NCI-H1048 (cell line): ENCODE results near the gene CMTM8.

Experiments
- DNase-seq: peaks from one replicate; lab custom pipeline; 2025; lab: John Stamatoyannopoulos, UW

Gene CMTM8

DNA sequence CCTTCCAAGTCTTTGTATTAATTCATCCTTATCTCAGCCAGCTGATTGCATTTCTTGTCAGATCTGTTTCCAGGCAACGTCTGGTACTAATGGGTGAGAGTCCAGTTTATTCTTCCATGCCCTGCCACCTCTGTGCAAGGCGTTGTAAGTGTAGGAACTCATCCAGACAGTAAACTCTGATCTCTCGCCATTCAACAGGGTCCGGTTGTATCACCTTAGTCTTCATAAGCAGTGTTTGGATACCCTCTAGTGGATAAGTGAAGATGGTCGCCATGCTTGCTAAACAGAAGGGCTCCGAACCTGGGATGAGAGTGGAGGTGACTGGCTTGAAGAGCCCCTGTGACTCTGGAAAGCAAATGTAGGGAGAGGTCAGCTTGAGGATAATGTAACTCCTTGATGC lies 101.6 kb downstream of the CMTM8 start:
- no peak for DNase-seq

DNA sequence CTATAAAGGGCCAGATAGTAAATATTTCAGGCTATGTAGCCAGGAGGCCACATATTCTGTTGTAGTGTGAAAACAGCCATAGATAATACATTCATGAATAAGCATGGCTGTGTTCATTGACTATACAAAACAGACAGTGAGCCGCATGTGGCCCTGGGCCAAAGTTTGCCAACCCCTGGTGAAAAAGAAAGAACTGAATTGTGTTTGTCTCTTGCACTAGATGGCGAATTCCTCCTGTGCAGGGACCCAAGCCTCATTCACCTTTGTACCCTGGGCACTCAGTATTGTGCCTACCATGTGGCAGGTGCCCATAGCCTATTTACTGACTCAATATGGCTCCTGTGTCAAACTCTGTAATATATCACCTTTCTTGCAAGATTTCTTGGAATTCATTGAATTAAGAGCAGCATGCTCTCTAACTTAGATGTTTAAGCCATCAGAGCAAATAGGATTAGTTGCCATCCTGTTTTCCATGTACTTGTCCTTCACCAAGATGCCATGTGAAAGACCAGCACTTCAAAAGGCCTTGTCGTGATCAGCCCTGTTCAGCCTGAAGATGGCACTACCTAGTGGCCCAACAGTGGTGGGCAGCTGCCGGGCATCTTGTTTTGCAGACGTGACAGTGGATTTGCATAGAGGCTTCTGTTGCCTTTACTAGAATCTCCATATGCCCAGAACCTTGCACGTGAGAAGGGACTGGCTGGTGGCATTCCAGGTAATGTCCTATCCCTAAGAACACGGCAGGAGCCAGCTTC lies 102.3 kb downstream of the CMTM8 start:
- no peak for DNase-seq

DNA sequence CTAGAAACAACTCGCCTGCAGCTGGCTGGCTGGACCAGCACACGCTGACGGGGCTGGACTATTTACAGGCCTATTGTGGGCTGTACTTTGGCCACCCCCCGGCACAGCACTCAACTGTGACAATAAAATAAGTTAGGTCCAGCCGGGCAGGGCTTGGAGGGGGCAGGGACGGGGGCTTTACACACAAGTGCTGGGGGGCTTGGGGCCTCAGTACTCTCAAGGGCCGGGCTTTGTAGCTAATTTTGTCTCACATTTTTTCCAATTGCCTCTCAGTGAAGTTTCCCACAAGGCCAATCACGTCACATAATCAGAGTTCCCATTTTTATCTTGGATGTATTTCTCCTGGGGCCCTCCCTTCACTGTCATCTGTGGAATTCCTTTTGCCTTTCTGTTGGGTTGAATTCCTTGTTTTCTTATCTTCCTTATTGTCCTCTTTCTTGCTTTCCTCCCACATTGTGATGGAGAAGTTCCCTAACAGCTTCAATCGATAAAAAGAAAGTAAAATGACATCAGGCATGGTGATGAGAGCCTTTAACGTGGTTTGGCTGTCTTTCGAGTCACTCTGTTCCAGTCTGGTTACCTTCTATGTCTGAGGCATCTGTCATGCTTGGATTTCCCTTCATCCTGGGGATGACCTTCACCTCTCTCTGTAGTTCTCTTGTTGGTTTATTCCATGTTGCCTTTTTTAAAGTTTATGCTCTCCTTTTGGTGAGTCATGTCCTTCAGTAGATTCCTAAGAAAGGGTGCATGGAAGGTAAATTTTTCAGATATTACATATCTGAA lies 109.1 kb downstream of the CMTM8 start:
- no peak for DNase-seq

DNA sequence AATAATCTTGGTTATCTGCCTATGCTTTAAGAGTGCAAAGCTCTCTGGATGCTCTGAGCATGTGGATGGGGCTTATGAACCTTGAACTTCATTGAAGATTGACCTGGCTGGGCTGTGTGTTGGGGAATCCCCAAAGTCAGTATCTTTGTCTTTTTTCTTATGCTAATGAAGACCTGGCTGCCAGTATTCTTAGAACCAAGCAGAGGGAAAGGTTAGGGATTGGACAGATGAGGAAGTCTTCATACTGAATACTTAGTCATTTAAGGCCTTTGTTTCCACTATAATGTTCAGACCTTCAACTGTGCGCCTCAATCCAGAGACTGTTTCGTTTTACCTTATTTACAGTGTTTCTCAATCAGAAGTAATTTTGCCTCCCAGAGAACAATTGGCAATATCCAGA lies 110.7 kb downstream of the CMTM8 start:
- DNase-seq: no peak

DNA sequence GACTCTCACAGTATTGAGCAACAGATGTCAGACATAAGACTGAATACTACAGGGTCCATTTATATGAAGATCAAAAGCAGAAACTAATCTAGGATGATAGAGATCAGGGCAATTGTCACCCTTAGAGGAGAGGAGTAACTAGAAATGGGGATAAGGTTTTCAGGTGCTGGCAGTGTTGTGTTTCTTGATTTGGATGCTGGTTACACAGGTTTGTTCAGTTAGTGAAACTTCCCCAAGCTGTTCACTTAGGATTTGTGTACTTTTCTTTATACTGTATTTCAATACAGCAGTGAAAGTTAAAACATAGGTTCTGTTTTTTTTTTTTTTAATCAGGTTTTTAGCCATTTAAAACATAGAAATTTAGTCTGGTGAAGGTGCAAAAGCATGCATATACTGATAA lies 114.1 kb downstream of the CMTM8 start:
- no peak for DNase-seq

DNA sequence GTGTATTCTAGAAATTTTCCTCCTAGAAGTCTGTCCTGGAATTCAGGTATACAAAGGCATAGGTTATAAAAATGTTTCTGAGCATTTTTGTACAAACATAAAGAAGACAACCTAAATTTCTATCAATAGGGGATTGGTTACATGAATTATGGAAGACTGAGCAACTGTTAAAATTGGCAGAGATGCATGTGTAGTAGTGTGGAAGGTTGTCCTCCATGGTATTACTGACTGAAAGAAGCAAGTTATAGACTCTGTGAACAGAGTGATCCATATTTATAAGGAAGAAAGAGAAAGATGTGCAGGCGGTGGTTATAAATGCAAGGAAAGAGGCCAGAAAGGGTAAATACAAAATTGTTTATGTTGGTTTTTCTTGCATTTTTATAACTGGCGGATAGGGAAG lies 114.9 kb downstream of the CMTM8 start:
- no peak for DNase-seq

DNA sequence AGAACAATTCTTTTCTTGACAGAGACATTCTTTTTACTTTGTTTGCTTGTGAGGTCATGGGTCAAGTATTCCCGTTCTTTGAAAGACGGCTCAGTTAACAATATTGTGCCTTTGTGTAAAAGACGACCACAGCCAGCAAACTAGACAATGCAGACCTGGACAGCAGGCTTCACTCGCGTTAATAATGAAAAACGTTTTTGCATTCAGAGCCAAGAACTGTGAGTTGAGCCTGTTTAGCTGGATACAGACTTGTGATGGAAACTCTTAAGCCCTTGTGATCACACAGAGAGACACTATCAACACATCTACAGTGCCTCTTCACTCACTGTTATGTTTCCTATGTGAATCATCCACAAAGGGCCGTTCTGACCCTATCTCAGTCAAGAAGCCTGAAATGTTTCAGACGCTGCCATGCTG lies 115.9 kb downstream of the CMTM8 start:
- no peak for DNase-seq

DNA sequence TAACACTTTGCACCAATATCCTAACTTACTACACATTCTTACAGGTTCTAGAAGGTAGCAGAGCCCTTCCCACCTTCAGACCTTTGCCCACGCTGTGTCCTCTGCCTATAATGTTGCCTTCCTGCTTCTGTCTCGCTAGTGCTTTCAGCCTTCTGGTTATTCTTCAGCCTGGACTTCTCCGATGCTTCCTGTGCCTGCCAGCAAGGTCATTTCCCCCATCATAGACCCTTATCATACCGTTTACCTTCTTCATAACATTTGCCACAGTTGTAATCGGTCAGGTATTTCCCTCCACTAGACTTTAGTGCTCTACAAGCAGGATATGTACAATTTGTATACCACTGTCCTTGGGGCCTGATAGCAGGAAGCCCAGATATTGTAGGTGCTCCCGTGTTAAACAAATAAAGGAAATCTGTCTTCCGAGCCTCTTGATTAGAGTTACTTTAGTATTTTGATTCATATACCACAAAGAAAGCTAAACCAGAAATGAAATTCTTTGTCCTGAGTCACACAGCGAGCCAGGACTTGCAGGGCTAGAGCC lies 117.3 kb downstream of the CMTM8 start:
- no peak for DNase-seq

DNA sequence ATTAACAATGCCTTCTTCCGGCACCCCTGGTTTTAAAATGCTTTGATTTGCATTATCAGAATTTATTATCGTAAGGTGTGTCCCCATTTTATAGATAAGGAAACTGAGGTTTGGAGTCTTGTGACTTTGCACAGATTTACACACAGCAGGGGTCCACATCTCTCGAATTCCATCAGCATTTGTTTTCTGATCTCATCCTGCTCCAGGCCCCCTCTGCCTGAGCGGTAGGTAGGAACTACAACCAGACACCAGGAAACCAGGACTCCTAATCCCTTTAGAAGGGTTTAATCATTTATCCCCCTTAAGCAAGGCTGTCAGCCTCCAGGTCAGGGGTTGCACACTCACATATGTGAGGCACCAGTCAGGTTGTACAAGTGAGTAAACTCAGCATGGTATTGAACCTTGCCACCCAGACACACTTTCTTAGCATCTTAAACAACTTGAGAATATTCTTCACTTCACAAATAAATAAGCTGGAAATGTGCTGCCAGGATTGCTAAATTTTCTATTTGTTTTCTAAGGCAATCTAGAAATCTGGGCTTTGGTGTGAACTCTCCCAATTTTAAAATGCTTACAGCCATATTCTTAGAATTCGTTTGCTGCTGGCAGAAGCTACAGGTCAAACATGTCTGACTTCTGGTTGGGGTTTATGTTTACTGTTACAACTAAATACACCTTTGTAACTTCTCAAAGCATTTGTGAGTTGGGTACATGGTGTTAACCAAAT lies 121.4 kb downstream of the CMTM8 start:
- no peak for DNase-seq

DNA sequence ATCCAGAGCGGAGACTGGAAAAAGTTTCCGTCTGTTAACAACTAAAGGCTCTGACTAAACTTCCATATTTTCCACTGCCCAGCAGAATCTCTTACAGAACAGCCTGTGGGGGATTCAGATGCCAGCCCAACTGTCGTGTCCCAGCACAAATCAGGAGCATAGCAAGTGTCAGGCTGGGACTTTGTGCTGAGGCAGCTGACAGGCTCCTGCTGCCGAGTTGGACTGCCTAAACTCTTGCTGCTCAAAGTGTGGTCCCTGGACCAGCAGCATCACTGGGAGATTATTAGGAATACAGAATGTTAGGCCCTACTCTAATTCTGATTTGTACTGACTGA lies 122.0 kb downstream of the CMTM8 start:
- DNase-seq: no peak

DNA sequence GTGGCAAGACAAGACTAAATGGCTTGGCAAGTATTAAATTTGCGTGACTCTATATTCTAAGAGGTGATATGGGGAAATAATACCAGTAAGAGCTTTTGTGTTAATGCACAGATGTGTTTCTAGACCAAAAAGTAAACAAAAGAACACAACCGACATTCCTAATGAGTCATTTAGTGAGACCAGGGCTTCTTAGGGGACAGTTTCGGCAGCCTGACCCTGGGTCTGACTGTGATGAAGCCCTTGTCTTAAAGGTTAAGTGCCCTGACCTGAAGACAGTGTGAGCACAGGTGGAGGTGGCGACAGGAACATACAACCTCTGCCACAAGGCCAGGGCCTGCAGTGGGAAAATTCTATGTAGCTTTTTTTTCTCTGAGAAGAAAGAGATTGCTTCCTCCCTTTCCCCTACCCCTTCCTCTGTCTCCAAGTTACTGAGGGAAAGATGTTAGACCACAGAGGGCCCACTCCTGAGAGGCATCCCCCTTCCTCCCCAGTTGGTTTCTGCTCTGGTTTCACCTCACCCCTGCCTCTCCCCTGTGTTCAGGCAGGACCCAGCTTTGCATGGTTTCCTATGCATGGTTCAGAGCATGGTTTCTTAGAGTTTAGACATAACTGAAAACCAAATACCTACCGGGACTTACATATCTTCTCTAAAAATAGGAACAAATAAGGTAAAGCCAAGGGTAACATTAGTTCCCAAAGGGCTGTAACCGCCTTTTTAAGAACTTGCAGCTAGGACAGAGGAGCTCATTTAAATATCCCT lies 128.3 kb downstream of the CMTM8 start:
- no peak for DNase-seq

DNA sequence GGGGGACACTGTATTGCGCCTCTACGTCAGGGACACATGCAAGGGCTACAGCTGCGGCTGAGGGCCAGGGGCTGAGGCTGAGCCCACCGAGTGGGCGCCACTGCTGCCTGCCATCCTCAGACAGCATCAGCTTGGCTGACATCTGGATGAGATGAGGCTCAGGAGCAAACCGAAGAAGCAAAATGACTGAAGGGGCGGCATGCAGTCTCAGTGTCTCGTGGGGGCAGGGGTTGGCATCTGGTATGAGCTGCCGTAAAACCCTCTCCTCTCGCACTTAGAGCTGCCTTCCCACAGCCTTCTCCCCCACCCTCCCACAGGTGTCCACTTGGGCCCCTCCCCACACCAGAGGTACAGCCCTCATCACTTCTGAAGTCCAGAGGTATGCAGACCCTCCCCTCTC lies 129.0 kb downstream of the CMTM8 start:
- DNase-seq: no peak

DNA sequence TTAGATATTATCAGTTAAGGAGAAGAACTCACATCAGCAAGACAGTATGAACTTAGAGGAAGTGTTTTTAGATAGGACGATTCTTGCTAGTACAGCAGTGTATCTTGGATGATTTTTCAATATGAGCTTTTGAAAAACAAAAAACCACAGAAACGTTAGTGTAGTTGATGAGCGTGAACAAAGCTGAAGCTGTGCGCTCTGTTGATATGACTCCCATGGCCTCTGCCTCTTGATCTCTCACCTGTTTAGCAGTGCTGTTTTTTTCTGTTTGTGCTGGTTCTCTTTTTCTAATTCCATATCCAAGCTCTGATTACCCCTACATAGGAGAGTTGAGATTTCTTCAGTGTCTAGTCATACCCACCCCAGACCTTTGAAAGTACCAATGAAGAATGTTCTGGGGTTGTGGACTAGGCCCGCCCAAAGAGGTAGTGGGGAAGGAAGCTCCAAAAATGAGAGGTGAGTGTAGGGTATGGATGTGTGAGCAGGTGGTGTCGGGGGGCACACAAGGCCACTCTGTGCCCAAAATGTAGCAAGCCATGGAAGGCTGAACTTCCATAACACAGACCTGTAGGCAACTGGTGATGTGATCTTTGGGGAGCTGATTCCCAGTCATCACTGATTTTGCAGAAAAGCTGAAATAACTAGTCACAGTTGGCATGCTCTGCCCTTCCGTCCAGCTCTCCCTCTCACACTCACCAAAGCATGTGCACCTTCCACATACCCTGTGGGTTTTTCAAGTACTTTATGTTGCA lies 133.2 kb downstream of the CMTM8 start:
- DNase-seq: no peak

DNA sequence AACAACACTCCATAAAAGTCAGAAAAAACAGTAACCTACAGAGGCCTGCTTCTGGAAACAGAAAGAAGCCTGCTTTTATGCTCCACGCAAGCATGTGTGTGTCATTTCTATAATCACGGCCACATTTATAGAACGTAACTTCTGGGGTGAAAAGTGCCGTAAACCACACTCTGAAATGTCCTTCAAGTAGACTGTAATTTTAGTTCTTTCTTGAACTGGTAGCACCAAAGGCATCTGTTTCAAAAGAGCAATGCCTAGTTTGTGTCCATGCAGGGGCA lies 133.7 kb downstream of the CMTM8 start:
- DNase-seq: no peak

DNA sequence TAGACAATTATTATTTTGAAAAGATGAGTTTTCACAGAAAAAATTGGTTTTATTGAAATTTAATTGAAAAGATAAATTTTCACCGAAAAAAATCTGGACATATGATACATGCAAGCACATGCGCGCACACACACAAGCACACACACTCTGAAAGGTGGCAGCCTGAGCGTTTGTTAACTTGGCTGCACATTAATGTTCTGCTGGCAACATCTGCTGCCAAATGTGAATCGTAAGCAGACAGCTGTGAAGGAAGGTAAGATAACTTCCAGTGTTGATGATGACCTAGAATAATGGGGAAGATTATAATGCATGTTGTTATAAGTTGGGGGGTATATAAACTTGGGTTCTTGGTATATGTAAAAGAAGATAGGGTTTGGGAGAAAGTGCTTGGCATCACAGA lies 134.8 kb downstream of the CMTM8 start:
- DNase-seq: no peak

DNA sequence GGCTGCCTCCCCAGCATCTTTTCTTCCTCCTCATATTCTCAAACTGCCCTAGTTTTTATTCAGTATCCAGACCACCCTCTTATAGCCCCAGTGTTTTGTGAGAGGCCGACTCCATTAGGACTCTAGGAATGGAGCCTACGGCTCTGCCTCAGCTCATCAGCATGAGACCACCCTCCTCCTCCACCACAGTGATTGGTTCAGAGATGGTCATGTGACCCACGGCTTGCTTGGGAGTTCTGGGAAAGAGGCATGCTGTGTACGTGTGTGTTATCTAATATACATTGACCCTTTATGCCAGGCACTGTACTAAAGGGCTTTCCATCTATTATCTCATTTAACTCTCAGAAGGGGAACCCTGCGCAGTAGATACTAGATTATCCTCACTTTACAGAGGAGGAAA lies 135.4 kb downstream of the CMTM8 start:
- DNase-seq: no peak

DNA sequence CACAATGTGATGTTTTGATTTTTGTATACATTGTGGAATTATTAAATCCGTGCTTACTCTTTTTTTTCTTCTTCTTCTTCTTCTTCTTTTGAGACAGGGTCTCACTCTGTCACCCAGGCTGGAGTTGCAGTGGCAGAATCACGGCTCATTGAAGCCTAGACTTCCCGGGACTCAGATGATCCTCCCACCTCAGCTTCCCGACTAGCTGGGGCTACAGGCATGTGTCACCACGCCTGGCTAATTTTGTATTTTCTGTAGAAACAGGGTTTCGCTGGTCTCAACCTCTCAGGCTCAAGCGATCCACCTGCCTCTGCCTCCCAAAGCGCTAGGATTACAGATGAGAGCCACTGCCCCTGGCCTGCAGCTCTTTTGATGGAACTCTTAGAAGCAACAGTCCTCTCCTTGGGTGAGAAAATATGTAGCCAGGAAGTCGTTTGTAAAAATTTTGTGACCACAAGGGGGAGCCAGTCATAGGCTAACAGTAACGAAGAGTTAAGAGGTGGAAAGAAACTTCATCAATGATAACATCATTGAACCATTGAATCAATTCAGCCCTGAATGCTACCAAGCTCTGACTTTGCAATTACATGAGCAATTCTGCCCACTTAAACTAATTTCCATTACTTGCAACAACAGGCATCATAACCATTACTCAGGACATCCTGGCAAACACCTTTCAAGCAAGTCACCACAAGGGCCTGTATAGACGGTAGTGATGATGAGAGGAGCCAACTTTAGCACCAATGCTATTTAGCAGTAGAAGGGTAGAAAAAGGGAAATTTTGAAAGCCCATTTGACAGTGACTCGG lies 136.5 kb downstream of the CMTM8 start:
- peak; percentile 50 for DNase-seq

DNA sequence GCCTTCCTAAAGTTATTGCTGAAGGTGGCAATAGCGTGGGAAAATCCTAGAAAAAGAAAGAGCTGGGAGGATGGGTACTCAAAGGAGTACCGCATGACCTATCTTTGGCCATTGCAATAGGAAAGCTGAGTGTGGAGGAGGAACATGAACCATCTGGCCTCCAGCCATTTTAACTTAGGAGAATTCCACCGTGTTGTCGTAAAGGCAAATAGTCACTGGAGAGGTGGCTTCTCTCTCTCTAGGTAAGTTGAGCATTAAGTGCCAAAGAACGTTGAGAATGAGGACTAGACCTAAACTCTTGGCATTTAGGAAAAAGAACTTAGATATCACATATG lies 137.1 kb downstream of the CMTM8 start:
- no peak for DNase-seq

DNA sequence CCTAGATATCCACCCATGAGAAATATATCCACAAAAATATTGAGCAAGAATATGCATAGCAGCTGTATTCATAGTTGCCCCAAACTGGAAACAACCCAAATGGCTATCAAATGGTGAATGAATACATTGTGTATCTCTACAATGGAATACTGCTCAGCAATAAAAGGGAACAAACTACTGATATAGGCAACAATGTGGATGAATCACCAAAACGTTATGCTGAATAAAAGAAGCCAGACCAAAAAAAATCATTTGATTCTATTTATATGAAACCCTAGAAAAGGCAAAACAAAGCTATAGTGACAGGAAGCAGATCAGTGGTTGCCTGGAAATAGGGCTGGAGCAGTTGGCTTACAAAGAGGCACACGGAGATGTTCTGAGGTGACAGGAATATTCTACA lies 137.6 kb downstream of the CMTM8 start:
- DNase-seq: no peak

DNA sequence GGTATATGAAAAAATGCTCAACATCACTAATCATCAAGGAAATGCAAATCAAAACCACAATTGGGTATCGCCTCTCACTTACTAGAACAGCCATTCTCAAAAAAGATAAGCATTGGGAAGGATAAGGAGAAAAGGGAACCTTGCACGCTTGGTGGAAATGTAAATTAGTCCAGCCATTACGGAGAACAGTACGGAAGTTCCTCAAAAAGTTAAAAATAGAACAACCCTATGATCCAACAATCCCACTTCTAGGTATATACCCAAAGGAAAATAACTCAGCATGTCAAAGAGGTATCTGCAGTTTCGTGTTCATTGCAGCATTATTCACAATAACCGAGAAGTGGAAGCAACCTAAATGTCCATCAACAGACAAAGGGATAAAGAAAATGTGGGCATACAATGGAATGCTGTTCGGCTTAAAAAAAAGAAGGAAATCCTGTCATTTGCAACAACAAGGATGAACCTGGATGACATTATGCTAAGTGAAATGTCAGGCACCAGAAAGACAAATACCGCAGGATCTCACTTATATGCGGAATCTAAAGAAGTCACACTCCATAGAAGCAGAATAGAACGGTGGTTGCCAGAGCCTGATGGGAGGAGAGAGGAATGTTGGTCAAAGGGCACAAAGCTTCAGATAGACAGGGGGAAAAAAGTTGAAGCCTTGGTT lies 141.5 kb downstream of the CMTM8 start:
- no peak for DNase-seq
